ENCODE measurements around the gene DYNLT1.

GRCh38 chr6:158653577-158654354 lies 9.2 kb upstream of the DYNLT1 start:
- TF ChIP-seq CTCF (IDR thresholded peaks at IDR 0.05): no peak
- no peak for TF ChIP-seq POLR2A (IDR thresholded peaks at IDR 0.05)
- no peak for TF ChIP-seq EP300 (IDR thresholded peaks at IDR 0.05)

All from ovary (tissue), 3 donors.